PC-9 (cell line): ENCODE results near the gene ADAM23. TPM values are rescaled to one million over a fixed set of nuclear protein-coding genes. Genes with fewer than 3 reads are reported as not detected.

ENCODE experiments used
- BruUV-seq: library from RNA; stranded (reverse); fragments of 400-500 nt; replicated peaks from 2 replicates; lab custom pipeline; 2021; lab: Mats Ljungman, UMichigan
- CTCF ChIA-PET: fragments of 300-600 bp; sonication (Branson Sonifier 250); formaldehyde crosslinking; loops from one replicate; lab custom pipeline; 2022; ENCODE audit warnings: antibody characterized with exemption; lab: Charles Lee
- POLR2A ChIA-PET: fragments of 300-600 bp; sonication (Branson Sonifier 250); formaldehyde crosslinking; loops from one replicate; lab custom pipeline; 2022; ENCODE audit warnings: antibody characterized with exemption; ENCODE audit not compliant: unreplicated experiment; lab: Charles Lee
- DNase-seq, 2 experiments: peaks; one replicate each; pipeline versions ENCODE4 v3.0.0 to v3.0.0-alpha.2; 2015 to 2022; ENCODE audit warnings: mixed read lengths in 1 of 2
- H2AFZ ChIP-seq: fragments of 200-600 bp; sonication (generic); 2 replicates; pipeline ENCODE4 v1.8.1; 2017; ENCODE audit warnings: antibody characterized with exemption
- H3F3A ChIP-seq: fragments of 200-600 bp; sonication (generic); 2 replicates; pipeline ENCODE4 v1.8.1; 2017; ENCODE audit warnings: antibody characterized with exemption, mild to moderate bottlenecking, low read depth; ENCODE audit not compliant: insufficient read depth
- H3K27ac ChIP-seq: fragments of 200-600 bp; sonication (generic); 2 replicates; pipeline ENCODE4 v1.6.1; 2016; ENCODE audit warnings: mixed run types
- H3K27me3 ChIP-seq: fragments of 200-600 bp; sonication (generic); 2 replicates; pipeline ENCODE4 v1.6.1; 2016; ENCODE audit warnings: low read depth, mixed run types; ENCODE audit not compliant: insufficient read depth
- H3K36me3 ChIP-seq: fragments of 200-600 bp; sonication (generic); 2 replicates; pipeline ENCODE4 v1.6.1; 2016; ENCODE audit warnings: low read depth, mixed run types
- H3K4me1 ChIP-seq: fragments of 200-600 bp; sonication (generic); replicated peaks from 2 replicates; pipeline ENCODE4 v1.6.1; 2016; ENCODE audit warnings: mixed run types; ENCODE audit not compliant: insufficient read depth
- H3K4me2 ChIP-seq: fragments of 200-600 bp; sonication (generic); 2 replicates; pipeline ENCODE4 v1.6.1; 2017; ENCODE audit warnings: mixed run types
- H3K4me3 ChIP-seq: fragments of 200-600 bp; sonication (generic); 2 replicates; pipeline ENCODE4 v1.6.1; 2016; ENCODE audit warnings: mixed run types
- H3K79me2 ChIP-seq: fragments of 200-600 bp; sonication (generic); 2 replicates; pipeline ENCODE4 v1.6.1; 2017; ENCODE audit warnings: low read depth, mixed run types
- H3K9me2 ChIP-seq: fragments of 200-600 bp; sonication (generic); 2 replicates; pipeline ENCODE4 v1.8.1; 2017; ENCODE audit warnings: mild to moderate bottlenecking; ENCODE audit not compliant: insufficient read depth
- H3K9me3 ChIP-seq: fragments of 200-600 bp; sonication (generic); 2 replicates; pipeline ENCODE4 v1.8.1; 2016; ENCODE audit warnings: low read depth; ENCODE audit not compliant: insufficient read depth
- H4K20me1 ChIP-seq: fragments of 200-600 bp; sonication (generic); 2 replicates; pipeline ENCODE4 v1.8.1; 2017; ENCODE audit not compliant: insufficient read depth
- CTCF ChIP-seq: fragments of 200-600 bp; sonication (generic); conservative IDR thresholded peaks from 2 replicates; pipeline ENCODE4 v1.6.1; 2017; ENCODE audit warnings: mixed run types, antibody characterized with exemption, mild to moderate bottlenecking, moderate library complexity
- EZH2 ChIP-seq: fragments of 200-600 bp; sonication (generic); IDR thresholded peaks from 2 replicates; pipeline ENCODE4 v1.8.0; 2017; ENCODE audit warnings: antibody characterized with exemption, low read depth
- intact Hi-C: fragments of 100-400 bp; cut with micrococcal nuclease; formaldehyde crosslinking; loops from one replicate; pipeline ENCODE4 v1.10.0; 2022; ENCODE audit not compliant: unreplicated experiment
- total RNA-seq: library from RNA; stranded (reverse); gene quantifications from 2 replicates; pipeline ENCODE4 v1.2.3, GENCODE V29; 2021

ADAM23 gene
- total RNA-seq, 1 experiment from 2014 or later, result 12.0 TPM

GRCh38 chr2:206527153-206527552 lies 83.8 kb downstream of the ADAM23 start:
- H3K4me3 ChIP-seq, result no peak overlapping the region
- ChIA-PET CTCF (no interaction called here), POLR2A (no interaction called here)
- H3K9me2 ChIP-seq, result no peaks in the 10 kb centered on the region
- H3K9me3 ChIP-seq, result no peaks in the 10 kb centered on the region
- H3K79me2 ChIP-seq, result no peaks in the 10 kb centered on the region
- H3K27me3 ChIP-seq, result no peaks in the 10 kb centered on the region
- H3K36me3 ChIP-seq, result no peaks in the 10 kb centered on the region
- no peak for TF ChIP-seq CTCF
- TF ChIP-seq EZH2, result no peak
- H2AFZ ChIP-seq, result no peak overlapping the region
- no peak overlapping the region for H3K27ac ChIP-seq
- BruUV-seq, result no TSS peak
- intact Hi-C loops, result no loop called here
- no peaks in the 10 kb centered on the region for H3K4me1 ChIP-seq
- DNase-seq, result no peak
- no peaks in the 10 kb centered on the region for H3F3A ChIP-seq
- H4K20me1 ChIP-seq, result no peaks in the 10 kb centered on the region
- H3K4me2 ChIP-seq, result no peak overlapping the region

GRCh38 chr2:206530727-206531126 lies 87.4 kb downstream of the ADAM23 start:
- Histone ChIP-seq H3K79me2 (no peaks in the 10 kb centered on the region), H3K9me2 (no peaks in the 10 kb centered on the region), H3K4me1 (no peaks in the 10 kb centered on the region), H3K27me3 (no peaks in the 10 kb centered on the region), H2AFZ (no peak overlapping the region), H3K9me3 (no peaks in the 10 kb centered on the region), H3F3A (no peaks in the 10 kb centered on the region), H3K4me2 (no peak overlapping the region), H4K20me1 (no peaks in the 10 kb centered on the region), H3K36me3 (no peaks in the 10 kb centered on the region), H3K27ac (no peak overlapping the region), H3K4me3 (no peak overlapping the region)
- CTCF ChIA-PET, result no interaction called here
- no TSS peak for BruUV-seq
- no peak for DNase-seq
- POLR2A ChIA-PET, result no interaction called here
- intact Hi-C loops, result no loop called here
- TF ChIP-seq CTCF (no peak), EZH2 (no peak)

- Histone ChIP-seq H3K79me2 (no peaks in the 10 kb centered on the region), H3K4me1 (no peaks in the 10 kb centered on the region), H3K36me3 (no peaks in the 10 kb centered on the region), H3K9me3 (no peaks in the 10 kb centered on the region), H3K9me2 (no peaks in the 10 kb centered on the region), H3K27ac (no peak overlapping the region), H4K20me1 (no peaks in the 10 kb centered on the region), H3F3A (no peaks in the 10 kb centered on the region), H3K4me3 (no peak overlapping the region), H3K4me2 (no peak overlapping the region), H3K27me3 (no peaks in the 10 kb centered on the region), H2AFZ (no peak overlapping the region)
- ChIA-PET POLR2A (no interaction called here), CTCF (no interaction called here)
- no TSS peak for BruUV-seq
- TF ChIP-seq CTCF, result no peak
- no peak for TF ChIP-seq EZH2
- no peak for DNase-seq
- intact Hi-C loops, result no loop called here
Observed at GRCh38 chr2:206531996-206532543, 88.7 kb downstream of the ADAM23 start.
